NCI-H2196 treated with DMSO at 0.1 percent for 48 hours (cell line): ENCODE data around the gene FER.
"Not testable (repeated sequence)": the region's sequence is repeated elsewhere in the genome, so short reads cannot be mapped to it uniquely, and the experiment has no call there.

Experiments
- DNase-seq: peaks from one replicate; lab custom pipeline; 2025; ENCODE audit not compliant: unreplicated experiment; lab: John Stamatoyannopoulos, UW

Gene FER

DNA sequence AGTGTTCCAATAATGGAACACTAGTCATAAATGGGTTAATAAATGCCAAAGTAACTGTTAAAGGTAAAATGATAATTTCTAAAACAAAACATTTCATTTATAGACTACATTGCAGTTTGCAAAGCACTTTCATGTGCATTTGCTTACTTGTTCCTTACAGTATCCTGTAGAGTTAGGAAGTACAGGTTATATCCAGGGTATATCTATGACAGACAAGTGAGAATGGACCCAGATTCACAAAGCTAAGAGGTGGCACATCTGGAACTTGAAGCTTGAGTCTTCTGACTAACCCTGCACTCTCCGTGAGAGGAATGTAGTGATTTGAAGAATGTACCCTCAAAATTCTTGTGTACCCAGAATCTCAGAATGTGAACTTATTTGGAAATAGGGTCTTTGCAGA, 121.4 kb downstream of the FER start:
- no peak for DNase-seq

DNA sequence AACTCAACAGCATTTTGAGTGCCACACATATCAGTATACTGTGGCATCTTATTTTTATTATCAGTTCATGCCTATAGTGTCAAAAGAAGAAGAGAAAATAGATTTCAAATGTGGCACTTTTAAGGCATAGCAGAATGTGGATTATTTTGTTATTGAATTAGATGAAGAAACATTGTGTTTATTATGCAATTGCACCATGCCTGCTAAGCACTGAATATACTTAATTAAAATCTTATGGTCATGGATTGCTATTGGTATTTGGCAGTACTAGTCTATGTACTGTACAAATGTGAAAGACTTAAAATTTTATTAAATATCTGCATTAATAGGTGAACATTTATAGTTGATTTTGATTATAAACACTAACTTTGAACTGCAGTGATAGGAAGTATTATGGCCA, 128.8 kb downstream of the FER start:
- DNase-seq = no peak

DNA sequence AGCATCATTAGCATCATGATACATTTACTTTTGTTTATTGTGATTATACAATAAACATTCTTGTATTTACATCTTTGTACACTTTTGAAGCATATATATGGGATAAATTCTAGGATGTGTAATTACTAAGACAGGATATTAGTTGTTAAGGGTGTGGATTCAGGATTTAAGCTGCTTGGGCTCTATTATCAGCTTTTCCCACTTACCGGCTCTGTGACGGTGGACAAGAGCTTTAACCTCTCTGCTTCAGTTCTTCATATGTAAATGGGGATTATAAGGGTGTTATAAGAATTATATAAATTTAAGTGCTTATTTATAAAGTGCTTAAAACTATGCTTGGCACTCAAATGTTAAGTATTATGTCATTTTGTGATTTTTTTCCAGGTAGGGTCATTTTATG, 131.1 kb downstream of the FER start:
- no peak for DNase-seq

- DNase-seq = no peak
Measured at GRCh38 chr5:108881133-108881532, 133.4 kb downstream of the FER start.

DNA sequence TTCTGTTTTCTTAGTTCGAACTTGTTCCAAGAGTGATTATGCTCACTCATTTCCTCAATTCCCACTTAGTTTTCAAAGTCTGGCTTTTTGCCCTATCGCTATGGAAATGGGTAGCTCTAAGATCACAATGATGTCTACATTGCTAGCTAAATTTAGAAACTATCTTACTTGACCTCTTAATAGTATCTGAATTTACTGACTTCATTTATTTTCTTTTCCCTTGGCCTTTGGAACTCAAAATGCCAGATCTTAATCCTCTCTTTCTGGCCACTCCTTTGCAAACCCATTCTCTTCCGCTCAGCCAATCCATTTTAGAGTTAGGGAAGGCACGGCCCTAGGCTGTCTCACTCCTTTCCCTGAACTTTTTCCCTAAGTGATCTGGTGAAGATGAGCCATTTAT, 137.0 kb downstream of the FER start:
- DNase-seq = no peak

DNA sequence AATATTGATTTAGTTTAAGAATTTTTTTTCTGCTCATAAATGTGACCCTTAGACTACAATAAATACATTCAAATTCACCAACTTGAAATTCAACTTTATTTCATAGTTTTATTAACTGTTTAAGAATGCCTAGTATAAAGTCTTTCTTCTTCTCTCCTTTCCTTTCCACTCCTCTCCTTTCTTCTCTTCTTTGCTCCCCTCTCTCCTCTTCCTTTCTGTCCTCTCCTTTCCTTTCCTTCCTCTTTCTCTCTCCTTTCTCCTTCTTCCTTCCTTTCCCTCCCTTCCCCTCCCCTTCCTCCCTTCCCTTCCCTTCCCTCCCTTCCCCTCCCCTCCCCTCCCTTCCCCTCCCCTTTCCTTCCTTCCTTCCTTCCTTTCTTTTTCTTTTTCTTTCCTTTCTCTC, 150.6 kb downstream of the FER start:
- no peak for DNase-seq

DNA sequence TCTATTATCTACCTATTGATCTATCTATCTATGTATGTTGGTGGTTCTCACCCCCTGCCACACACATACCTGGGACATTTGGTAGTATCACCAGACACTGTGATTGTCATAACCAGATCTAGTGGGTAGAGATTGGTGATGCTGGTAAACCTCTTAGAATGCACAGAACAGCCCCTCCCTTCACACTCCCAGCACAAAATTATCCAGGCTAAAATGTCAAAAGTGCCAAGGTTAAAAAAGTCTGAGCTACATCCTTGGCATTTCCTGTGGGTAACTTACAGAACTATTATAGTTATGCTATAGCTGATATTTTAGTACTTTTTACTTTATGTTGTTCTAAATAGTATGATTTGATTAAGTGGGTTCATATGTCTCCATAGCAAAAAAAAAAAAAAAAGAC, 151.0 kb downstream of the FER start:
- no peak for DNase-seq

GRCh38 chr5:108899244-108899643, 151.5 kb downstream of the FER start:
- not testable (repeated sequence) for DNase-seq

DNA sequence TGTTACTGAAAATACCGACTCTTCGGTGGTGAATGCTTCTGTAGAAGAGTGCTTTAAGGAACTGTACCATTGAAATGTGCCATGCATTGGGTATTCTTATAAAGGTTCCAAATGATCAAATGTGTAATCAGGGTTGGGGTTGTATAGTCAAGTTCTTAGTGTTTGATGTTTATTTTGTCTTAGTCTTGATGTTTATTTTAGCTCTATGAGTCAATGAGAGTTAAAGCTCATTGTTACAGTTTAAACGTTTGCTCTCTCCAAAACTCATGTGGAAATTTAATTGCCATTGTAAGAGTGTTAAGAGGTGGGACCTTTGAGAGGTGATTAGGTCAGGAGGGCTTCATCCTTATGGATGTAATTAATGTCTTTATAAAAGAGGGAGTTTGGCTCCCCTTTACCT, 153.0 kb downstream of the FER start:
- no peak for DNase-seq

- no peak for DNase-seq
Measured at GRCh38 chr5:108905805-108906204, 158.1 kb downstream of the FER start.

DNA sequence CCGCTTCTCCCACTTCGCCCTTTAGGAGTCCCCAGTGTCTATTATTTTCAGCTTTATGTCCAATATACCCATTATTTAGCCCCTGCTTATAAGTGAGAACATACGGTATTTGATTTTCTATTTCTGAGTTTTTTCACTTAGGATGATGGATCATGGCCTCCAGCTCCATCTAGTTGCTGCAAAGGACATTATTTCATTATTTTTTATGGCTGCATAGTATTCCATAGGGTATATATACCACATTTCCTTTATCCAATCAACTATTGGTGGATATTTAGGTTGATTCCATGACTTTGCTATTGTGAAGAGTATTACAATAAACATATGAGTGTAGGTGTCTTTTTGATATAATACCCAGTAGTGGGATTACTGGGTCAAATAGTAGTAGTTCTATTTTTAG, 162.9 kb downstream of the FER start:
- DNase-seq = no peak

DNA sequence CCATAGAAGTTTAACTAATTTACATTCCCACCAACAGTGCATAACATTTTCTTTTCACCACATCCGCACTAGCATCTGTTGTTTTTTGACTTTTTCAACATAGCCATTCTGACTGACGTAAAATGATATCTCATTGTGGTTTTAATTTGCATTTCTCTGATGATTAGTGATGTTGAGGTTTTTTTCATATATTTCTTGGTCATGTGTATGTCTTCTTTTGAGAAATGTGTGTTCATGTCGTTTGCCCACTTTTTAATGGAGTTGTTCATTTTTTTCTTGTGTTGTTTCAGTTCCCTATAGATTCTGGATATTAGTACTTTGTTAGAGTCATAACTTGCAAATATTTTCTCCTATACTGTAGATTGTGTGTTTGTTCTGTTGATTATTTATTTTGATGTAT, 163.4 kb downstream of the FER start:
- no peak for DNase-seq

DNA sequence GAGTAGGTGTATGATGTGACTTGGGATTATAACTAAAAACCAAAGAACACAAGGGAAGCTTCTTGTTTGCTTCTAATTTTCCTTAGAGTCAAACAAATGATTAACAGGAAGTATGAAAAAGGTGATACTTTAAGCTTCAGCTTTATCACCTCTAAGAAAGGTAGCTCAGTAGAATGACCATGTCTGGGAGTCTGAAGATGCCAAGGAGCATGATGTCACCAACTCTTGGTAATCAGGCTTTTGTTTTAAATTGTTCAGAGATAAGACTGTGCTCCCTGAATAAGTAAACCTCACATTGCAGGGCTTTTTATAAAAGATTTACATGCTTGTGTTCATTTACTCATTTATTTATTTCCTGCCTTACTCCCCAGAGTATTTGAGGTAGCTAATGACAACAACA, 169.9 kb downstream of the FER start:
- DNase-seq = no peak

DNA sequence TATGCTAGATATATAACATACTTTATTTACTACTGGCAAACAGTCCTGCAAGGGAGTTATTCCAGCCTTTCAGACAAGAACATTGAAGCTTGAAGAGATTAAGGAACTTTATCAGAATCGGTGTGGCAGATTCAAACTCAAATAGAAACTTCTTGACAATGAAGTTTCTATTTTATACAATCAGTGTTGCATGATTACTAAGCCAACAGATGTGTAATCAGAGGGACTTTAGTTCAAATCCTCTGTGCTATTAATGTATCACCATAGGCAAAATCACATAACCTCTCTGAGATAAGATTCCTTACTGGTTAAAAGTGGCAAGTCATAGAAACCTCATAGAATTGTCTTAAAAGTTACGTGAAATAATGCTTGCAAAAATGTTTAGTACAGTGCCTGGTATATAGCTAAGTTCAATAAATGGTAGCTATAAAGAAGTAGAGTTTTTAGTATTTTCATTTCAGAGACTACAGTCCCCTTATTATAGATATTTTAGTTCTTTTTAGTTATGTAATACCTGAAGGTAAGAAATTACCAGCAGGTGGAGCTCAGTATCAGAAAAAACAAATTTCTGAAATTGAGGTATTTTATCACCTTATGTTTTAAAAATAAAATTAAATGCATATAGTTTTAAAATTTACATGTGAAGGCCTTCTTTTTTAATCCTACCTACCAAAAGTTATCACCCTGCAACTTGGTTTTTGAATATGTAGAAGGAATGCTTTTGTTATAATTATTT, 172.1 kb downstream of the FER start:
- DNase-seq = no peak

GRCh38 chr5:108924457-108924961, 176.8 kb downstream of the FER start:
- no peak for DNase-seq

DNA sequence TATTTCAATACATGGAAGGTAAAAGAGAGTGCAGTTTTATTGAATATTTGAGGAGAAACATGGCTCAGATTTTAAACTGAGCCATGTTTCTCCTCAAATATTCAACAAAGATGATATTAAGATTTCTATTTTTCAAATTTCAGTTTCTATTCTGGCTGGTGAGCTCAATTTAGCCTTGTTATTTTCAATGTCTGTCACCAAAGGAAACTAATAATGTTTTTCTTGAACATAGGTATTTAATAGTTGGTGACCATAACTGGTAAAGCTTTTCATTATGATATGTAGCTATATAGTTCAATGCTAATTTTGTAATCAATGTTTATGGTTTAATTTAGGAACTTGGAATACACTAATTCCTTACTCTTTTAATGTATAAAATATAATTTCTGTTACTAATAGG, 177.4 kb downstream of the FER start:
- no peak for DNase-seq

DNA sequence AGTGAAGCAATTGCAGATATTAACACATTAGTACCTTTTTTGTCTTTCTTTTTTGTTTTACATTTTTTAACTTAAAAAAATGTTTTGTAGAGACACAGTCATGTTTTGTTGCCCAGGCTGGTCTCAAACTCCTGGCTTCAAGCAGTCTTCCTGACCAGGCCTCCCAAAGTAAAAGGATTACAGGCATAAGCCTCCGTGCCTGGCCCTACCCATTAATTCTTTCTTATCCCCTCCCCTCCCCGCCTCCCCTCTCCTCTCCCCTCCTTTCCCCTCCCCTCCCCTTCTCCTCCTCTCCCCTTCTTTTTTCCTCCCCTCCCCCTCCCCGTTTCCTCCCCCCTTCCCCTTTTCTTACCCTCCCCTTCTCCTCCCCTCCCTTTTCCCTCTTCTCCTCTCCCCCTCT, 182.4 kb downstream of the FER start:
- no peak for DNase-seq

DNA sequence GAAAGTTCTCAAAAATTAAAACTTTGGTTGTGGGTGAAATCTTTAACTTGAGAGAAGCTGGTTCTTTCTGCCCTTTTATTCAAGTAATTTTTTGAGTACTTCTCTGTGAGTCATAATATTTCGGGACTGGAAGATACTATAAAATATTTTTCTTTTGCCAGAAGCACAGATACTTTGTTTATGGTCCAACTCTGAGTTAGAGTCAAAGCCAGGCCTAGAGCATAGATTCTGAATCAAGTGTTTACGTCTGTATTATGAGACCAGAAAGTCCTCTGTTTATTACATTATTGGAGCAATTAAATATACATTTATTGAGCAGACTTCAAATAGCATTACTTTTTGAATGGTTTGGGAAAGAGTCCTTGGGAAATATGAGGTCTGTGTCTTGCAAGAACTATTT, 187.9 kb downstream of the FER start:
- no peak for DNase-seq

DNA sequence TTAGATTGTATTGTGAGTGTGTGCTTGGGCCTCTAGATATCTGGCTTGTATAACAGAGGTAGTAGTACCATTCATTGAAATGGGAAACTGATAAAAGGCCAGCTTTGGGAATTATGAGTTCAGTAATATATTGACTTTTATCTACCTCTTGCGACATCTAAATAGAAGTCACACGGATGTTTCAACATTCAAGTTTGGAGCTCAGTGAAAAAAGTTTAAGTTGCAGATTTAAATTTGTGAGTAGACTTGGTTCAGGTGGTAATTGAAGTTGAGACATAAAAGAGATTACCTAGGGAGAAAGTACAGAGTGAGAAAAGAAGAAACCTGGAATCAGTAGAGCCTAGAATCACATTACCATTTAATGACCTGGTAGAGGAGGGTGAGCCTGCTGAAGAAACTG, 189.5 kb downstream of the FER start:
- no peak for DNase-seq

- DNase-seq = no peak
Measured at GRCh38 chr5:108940506-108940905, 192.8 kb downstream of the FER start.

GRCh38 chr5:108941746-108942145, 194.0 kb downstream of the FER start:
- DNase-seq = no peak

GRCh38 chr5:108942701-108943100, 195.0 kb downstream of the FER start:
- no peak for DNase-seq

DNA sequence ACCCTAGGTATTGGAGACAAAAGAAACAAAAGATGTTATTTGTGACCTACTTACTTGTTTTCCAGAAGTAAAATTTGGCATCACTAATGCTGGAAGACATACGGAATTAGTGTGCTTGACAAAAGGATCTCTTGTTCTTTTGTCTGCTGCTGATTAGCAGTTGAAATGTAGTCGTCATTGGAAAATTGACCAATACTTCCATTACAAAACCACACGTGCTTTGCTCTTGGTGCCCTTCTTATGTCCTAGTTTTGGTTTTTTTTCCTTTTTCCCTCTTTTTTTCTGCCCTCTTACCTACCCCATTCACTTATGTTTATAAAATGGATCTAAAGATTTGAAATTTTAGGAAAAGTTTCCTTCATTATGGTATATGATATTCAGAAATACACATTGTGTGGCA, 197.4 kb downstream of the FER start:
- no peak for DNase-seq
